ENCODE data around the gene SGSM2.

Gene SGSM2

GRCh38 chr17:2369551-2370210, 32.4 kb downstream of the SGSM2 start:
- DNase-seq (ENCODE audit: low read depth in 2 of 2) = no peak

DNA sequence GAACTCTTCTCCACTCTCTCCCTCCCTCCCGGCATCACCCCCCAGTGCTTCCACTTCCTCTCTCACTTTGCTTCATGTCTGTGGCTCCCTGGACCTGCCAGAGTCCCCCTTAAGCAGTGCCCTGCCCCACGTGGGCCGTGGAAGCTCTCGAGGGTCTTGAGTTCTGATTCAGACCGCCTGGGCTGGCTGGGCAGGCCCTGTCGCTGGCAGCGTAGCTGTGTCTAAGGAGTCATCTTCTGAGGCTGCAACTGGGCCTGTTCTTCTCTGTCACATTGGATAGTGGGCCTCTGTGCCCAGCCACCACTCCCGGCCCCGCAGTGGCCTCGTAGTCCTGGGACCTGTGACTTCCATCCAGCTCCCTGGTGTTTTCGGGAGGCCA, 32.9 kb downstream of the SGSM2 start:
- DNase-seq (ENCODE audit: low read depth in 2 of 2) = no peak

GRCh38 chr17:2371183-2372130, 34.2 kb downstream of the SGSM2 start:
- no peak for DNase-seq (ENCODE audit: low read depth in 2 of 2)

DNA sequence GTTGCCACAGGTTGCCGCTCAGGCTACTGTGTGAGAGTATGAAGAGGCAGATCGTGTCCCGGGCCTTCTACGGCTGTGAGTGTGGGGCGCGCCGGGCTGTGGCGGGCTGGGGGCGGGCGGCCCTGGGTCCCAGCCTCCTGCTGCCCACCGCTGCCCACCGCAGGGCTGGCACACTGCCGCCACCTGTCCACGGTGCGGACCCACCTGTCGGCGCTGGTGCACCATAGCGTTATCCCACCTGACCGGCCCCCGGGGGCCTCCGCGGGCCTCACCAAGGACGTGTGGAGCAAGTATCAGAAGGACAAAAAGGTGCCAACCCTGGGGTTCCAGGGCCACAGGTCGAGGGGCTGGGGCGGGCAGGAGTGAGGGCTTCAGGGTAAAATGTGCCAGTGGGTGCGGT, 34.9 kb downstream of the SGSM2 start:
- no peak for DNase-seq (ENCODE audit: low read depth in 2 of 2)

DNA sequence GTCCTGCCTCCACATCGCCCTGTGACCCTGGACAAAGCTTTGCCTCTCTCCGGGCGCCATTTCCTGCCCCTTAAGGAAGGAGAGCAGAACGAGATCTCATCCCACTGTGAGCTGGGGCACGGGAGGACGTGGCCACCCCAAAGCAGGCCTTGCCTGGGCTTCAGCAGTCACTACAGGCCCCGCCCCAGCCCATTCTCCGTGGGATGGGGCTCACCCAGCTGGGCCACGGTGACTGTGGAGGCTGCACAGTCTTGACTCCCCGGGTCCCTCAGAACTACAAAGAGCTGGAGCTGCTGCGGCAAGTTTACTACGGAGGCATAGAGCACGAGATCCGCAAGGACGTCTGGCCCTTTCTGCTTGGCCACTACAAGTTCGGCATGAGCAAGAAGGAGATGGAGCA, 35.4 kb downstream of the SGSM2 start:
- no peak for DNase-seq (ENCODE audit: low read depth in 2 of 2)

DNA sequence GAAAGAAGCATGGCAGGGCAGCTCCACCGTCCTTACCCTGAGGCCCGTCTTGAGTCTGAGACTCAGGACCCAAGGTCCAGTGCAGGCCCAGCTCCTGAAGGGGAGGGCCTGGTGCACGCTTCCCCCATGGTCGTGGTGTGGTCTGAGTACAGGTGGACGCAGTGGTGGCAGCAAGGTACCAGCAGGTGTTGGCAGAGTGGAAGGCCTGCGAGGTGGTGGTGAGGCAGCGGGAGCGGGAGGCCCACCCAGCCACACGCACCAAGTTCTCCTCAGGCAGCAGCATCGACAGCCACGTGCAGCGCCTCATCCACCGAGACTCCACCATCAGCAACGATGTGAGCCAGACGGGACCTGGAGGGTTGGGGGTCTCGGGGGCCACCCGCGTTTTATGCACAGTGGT, 35.9 kb downstream of the SGSM2 start:
- no peak for DNase-seq (ENCODE audit: low read depth in 2 of 2)

GRCh38 chr17:2374549-2375285, 37.4 kb downstream of the SGSM2 start:
- DNase-seq (ENCODE audit: low read depth in 2 of 2) = no peak

DNA sequence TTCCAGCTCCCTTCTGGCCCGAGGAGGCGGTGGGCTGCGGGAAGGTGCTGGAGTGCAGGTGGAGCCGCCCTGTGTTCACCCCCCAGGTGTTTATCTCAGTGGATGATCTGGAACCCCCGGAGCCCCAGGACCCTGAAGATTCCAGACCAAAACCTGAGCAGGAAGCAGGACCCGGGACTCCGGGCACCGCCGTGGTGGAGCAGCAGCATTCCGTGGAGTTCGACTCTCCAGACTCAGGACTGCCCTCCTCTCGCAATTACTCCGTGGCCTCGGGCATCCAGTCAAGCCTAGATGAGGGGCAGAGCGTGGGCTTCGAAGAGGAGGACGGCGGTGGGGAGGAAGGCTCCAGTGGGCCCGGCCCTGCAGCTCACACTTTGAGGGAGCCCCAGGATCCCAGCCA, 38.1 kb downstream of the SGSM2 start:
- DNase-seq (ENCODE audit: low read depth in 2 of 2) = no peak

DNA sequence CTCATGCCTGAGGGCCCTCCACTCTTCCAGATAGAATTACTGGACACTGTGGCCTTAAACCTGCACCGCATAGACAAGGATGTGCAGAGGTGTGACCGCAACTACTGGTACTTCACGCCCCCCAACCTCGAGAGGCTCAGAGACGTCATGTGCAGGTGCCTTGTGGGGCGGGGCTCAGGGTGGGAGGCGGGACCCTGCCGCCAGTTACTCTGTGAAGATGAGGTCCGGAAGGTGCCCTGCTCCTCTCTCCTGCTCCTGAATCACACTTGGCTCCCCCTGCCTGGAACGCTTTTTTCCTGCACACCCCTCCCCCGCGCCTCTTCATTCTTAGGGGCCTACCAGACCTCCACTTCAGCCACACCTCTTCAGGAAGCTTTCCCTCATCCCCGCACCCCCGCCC, 38.8 kb downstream of the SGSM2 start:
- DNase-seq (ENCODE audit: low read depth in 2 of 2) = no peak

DNA sequence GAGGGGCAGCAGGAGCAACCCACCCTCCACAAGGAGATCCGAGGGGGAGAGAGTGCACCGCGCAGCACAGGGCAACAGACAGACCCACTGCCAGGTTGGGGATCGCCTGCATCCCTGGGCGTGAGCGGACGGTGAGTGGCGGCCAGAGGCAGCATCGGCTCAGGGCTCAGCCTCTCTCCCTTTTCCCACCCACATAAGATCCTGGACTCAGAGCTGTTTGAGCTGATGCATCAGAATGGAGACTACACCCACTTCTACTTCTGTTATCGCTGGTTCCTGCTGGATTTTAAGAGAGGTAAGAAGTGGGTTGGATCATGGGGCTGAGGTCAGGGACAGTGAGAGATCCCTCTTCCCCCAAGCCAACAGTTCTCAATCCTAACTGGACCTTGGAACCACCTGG, 40.4 kb downstream of the SGSM2 start:
- no peak for DNase-seq (ENCODE audit: low read depth in 2 of 2)

DNA sequence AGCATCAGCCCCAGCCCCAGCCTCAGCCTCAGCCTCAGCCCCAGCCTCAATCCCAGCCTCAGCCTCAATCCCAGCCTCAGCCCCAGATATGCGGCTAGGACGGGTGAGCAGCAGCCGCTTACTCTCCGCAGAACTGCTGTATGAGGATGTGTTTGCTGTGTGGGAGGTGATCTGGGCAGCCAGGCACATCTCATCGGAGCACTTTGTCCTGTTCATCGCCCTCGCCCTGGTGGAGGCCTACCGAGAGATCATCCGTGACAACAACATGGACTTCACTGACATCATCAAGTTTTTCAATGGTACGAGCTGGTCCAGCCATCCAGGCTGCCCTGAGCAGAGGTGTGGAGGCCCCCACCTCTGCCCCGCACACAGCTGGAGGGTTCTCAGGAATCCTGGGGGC, 41.6 kb downstream of the SGSM2 start:
- no peak for DNase-seq (ENCODE audit: low read depth in 2 of 2)

GRCh38 chr17:2379489-2380225, 42.4 kb downstream of the SGSM2 start:
- DNase-seq (ENCODE audit: low read depth in 2 of 2) = no peak

- DNase-seq (ENCODE audit: low read depth in 2 of 2) = no peak
These were observed 43.1 kb downstream of the SGSM2 start for GRCh38 chr17:2380226-2380922.

DNA sequence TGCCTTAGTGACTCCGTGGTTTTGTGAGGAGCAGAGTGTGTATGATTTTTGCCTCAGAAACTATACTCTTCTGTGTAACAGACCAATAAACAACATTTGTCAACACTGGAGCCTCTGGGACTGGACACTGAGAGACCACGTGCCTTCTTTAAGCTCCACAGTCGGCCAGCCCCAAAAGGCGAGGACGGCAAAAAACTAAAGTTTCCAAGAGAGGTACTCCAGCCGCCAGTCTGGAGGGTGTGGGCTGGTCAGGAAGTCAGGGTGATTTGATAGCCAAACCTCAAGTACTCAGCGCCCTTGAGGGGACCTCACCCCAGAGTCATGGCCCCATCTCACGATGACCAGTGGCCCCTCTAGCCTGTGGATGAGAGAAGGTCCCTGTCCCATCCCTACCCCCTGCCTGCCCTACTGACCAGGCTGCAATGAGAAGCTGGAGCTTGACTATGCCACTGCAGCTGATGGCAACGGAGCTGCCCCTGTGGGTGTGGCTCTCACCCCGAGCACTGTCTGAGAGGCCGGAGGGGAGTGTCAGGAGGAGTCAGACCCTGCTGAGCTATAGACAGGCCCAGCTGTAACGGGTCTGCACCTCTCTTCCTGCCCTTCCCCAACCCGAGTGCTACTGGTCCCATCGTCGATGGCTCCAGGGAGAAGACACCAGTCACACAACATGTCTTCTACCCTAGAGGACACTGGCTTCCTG, 43.8 kb downstream of the SGSM2 start:
- DNase-seq (ENCODE audit: low read depth in 2 of 2) = no peak

DNA sequence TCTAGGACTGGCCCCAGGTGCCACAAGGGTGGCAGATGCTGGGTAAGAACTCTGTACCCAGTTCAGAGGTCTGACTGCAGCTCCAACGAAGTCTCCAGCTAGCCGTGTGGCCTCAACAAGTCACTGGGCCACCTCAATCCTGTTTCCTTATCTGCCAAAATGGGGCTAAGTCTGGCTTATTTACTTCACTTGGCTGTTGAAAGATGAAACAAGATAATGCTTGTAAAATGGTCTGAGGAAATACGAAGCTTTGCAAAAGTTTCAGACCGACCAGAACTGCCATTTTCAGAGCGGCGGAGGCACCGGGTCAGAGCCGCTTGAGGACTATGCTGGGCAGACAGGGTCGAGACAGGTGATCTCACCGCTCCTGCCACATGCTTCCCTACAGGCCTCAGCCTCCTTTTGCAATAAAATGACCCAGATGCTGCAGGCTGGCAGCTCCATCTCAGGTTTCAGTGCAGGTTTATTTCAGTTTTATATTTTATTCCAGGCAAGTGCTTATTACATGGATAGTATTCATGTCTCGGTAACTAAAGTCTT, 46.4 kb downstream of the SGSM2 start:
- DNase-seq (ENCODE audit: low read depth in 2 of 2) = no peak

- no peak for DNase-seq (ENCODE audit: low read depth in 2 of 2)
These were observed 47.3 kb downstream of the SGSM2 start for GRCh38 chr17:2384439-2385127.

DNA sequence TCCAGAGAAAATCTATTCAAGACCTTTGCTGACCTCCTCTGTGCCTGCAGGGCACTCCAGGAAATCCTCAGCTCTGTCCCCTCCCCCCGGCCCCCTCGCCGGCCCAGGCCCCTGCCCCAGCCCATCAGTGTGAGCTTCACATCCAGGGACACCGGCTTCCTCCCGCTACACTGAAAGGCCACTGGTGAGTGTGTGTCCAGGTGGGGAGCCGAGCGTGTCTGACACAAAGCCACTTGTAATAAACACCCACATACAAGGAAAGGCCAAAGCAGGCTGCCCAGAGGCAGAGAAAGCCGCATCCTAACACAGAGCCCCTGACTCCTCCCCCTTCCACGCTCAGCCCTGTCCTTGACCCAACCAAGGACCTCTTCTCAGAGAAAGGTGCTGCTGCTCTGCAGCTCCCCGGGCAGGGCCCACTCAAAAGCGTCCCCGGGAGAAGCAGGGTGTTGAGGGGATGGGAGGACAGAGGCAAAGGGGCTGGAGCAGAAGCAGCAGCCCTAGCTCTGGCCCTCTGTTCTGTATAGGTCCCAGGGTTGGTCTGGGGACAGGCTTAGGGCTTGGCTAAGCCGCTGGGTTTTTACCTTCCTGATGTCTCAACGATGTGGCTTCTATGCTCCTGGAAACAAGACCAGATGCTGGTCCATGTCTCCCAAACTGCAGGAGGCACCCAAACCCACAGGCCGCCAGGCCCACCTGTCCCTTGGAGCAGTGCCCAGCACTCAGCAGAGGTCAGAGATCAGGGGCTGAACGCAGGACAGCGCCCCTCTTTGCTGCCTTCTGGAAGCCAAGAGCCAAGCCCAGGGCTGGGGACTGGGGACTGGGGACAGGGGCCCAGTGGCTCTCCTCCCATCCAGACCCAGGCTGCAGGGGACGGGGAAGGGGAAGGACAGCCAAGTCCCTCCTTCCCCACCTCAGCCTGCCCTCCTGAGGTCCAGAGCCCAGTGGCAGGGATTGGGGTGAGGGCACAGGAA, 48.2 kb downstream of the SGSM2 start:
- DNase-seq (ENCODE audit: low read depth in 2 of 2) = no peak

DNA sequence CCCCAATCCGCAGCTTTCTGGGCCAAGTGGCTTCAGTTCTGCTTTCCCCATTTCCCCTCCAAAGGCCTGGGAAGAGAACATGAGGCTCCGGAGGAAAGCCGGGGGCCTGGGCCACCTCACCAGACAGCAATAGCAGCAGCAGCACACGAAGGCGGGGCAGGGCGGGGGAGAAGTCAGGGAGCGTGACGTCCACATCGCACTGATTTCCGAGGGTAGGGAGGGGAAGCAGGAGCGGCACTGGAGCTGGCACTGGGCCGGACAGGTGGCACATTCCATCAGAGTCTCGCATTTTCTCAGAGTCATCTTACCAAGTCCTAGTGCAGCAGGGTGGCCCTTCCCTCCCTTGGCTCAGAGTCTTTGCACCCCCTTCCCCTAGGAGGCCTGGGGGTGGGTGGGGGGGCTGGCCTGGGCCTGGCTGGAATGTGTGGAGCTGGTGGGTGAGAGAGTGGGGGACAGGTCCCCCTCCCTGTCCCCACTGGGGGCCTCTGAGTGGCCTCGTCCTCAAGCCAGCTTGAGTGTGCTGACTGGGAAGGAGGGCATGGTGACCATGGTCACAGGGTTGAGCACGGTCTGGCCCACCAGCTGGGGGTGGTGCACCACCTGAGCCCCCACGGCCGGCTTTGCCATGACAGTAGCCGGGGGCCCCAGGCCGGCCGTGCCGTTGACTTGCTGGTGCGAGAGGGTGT, 49.2 kb downstream of the SGSM2 start:
- DNase-seq (ENCODE audit: low read depth in 2 of 2) = no peak

All from stimulated activated CD8-positive, alpha-beta memory T cell treated with anti-CD3 and anti-CD28 coated beads, Interleukin-7, amount 100 ng/mL, for 1 hour (primary cell).